ENCODE measurements around the gene ANKMY1. TPM values are rescaled to one million over a fixed set of nuclear protein-coding genes. Genes with fewer than 3 reads are reported as not detected.

Gene ANKMY1
- total and polyA plus RNA-seq, 7 experiments from 2014 or later, result 7.7 to 83.4 (median 34.8) TPM

DNA sequence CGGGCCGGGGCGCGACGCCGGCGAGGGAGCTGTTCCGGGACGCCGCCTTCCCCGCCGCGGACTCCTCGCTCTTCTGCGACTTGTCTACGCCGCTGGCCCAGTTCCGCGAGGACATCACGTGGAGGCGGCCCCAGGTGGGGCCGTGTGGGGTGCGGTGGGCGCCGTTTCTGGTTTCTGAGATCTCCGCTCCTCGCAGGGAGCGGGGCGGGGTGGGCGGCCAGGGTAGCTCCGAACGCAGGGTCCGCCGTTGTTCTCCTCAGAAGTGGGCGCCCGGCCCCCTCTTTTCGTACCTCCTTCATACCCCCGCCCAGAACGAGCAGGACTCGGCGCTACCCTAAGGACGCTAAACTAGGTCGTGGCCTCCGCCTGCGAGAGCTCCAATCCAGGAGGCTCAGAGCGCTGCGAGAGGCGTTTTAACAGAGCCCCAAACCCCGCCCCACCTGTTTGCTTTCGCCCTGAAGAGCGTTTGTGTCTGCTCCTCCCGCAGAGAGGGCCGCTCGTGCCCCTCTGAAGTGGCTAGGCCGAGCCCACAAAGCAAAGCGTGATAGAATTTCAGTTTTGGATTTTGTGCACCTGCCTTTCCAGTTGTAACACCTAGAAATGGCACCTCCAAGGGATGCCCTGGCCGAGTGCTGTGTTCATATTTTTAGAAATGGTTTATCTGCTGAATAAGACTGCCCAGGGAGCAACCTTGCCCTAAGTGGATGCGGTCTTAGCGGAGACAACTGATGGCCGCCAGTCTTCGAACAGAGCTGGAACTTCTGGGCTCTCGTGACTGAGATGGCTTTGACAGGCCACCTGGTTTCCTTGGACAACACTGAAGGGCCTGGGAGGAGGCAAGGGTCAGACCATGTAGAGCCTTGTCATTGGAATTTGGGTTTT lies 29.4 kb upstream of the ANKMY1 start:
- Mint-ChIP-seq H3K36me3 (peaks cover 0 to 12% (median 4%) of the 10 kb centered on the region in 5 donors), H3K27ac (peak overlapping the region; percentile 57 to 92 (median 86)), H3K9me3 (peaks cover 0 to 2% (median 0%) of the 10 kb centered on the region in 11 donors), H3K4me3 (peak overlapping the region; percentile 82 to 97 (median 94)), H3K27me3 (no peaks in the 10 kb centered on the region), H3K4me1 (peaks cover 31 to 62% (median 51%) of the 10 kb centered on the region in 7 donors)
- Histone ChIP-seq H3K4me1 (ENCODE audit: control insufficient read depth in 2 of 2, insufficient read depth in 2 of 2, low read length in 2 of 2) (peaks cover 30 to 33% of the 10 kb centered on the region in 2 donors), H3K4me3 (ENCODE audit: low read length) (peak overlapping the region; percentile 89), H3K27me3 (ENCODE audit: control insufficient read depth in 2 of 2, insufficient read depth in 2 of 2, low read length in 2 of 2) (no peaks in the 10 kb centered on the region), H3K9me3 (ENCODE audit: control insufficient read depth in 2 of 3, low read length in 3 of 3) (no peaks in the 10 kb centered on the region), H3K27ac (ENCODE audit: low read depth, low read length) (peak overlapping the region; percentile 94), H3K36me3 (ENCODE audit: control insufficient read depth in 2 of 3, insufficient read depth in 3 of 3, low read length in 3 of 3) (peaks cover 0 to 32% (median 0%) of the 10 kb centered on the region in 3 experiments)
- CTCF ChIA-PET, result interaction anchor here (0.6 to 7.8 kb wide), 8 partner anchors 9 to 73 kb away, joined by 3 to 61 read pairs (median 4); partner anchors contain the start of gene ANKMY1
- intact Hi-C loops (cut with micrococcal nuclease), result loop anchor here (1.0 to 5.0 kb wide), 11 partner anchors 21 to 1100 kb away; partner anchors contain the start of genes DTYMK (in 2 of the 2), ATG4B (in 1 of the 2), HDLBP (in 1 of the 2) and SEPTIN2 (in 1 of the 2)
- DNase-seq (peak in 8 of 9 donors; percentile 21 to 67 (median 48)), ATAC-seq (peak; percentile 30)
- POLR2A ChIA-PET, result interaction anchor here (0.8 to 11.2 kb wide), 11 partner anchors 11 to 1051 kb away, joined by 3 to 264 read pairs (median 5); partner anchors contain the start of genes ANKMY1, DUSP28, GPR35 and NDUFA10

- H3K27ac ChIP-seq (ENCODE audit: low read depth, low read length), result peak within 1 kb of the TSS; percentile 94
- no peaks in the 10 kb centered on the region for H3K27me3 Mint-ChIP-seq
- peaks cover 30 to 33% of the 10 kb centered on the region in 2 donors for H3K4me1 ChIP-seq (ENCODE audit: control insufficient read depth in 2 of 2, insufficient read depth in 2 of 2, low read length in 2 of 2)
- DNase-seq, result peak; percentile 93 to 98 (median 97)
- H3K36me3 Mint-ChIP-seq, result peaks cover 0 to 16% (median 7%) of the 10 kb centered on the region in 5 donors
- H3K9me3 ChIP-seq (ENCODE audit: control insufficient read depth in 2 of 3, low read length in 3 of 3), result no peaks in the 10 kb centered on the region
- H3K4me3 ChIP-seq (ENCODE audit: low read length), result peak within 1 kb of the TSS; percentile 89
- ChIA-PET POLR2A (interaction anchor here (0.8 to 11.2 kb wide), 13 partner anchors 10 to 1052 kb away, joined by 3 to 264 read pairs (median 5); partner anchors contain the start of genes ANKMY1, DUSP28, NDUFA10 and PASK), CTCF (interaction anchor here (0.6 to 7.8 kb wide), 10 partner anchors 9 to 328 kb away, joined by 3 to 61 read pairs (median 4); partner anchors contain the start of gene ANKMY1)
- no peaks in the 10 kb centered on the region for H3K27me3 ChIP-seq (ENCODE audit: control insufficient read depth in 2 of 2, insufficient read depth in 2 of 2, low read length in 2 of 2)
- peak; percentile 92 for ATAC-seq
- H3K27ac Mint-ChIP-seq, result peak within 1 kb of the TSS; percentile 90 to 97 (median 92)
- peaks cover 31 to 69% (median 56%) of the 10 kb centered on the region in 7 donors for H3K4me1 Mint-ChIP-seq
- H3K36me3 ChIP-seq (ENCODE audit: control insufficient read depth in 2 of 3, insufficient read depth in 3 of 3, low read length in 3 of 3), result peaks cover 0 to 24% (median 0%) of the 10 kb centered on the region in 3 experiments
- peak within 1 kb of the TSS; percentile 82 to 97 (median 94) for H3K4me3 Mint-ChIP-seq
- peaks cover 0 to 3% (median 0%) of the 10 kb centered on the region in 11 donors for H3K9me3 Mint-ChIP-seq
- intact Hi-C loops (cut with micrococcal nuclease), result loop anchor here (1.0 to 5.0 kb wide), 10 partner anchors 20 to 1100 kb away; partner anchors contain the start of genes DTYMK (in 2 of the 2), ATG4B (in 1 of the 2), HDLBP (in 1 of the 2) and SEPTIN2 (in 1 of the 2)
Measured at GRCh38 chr2:240586198-240586918, 28.6 kb upstream of the ANKMY1 start, which contains the start of gene CAPN10. Gene CAPN10 (plus strand): TSS chr2:240586734. CDS start chr2:240586912, 178 bp downstream.

DNA sequence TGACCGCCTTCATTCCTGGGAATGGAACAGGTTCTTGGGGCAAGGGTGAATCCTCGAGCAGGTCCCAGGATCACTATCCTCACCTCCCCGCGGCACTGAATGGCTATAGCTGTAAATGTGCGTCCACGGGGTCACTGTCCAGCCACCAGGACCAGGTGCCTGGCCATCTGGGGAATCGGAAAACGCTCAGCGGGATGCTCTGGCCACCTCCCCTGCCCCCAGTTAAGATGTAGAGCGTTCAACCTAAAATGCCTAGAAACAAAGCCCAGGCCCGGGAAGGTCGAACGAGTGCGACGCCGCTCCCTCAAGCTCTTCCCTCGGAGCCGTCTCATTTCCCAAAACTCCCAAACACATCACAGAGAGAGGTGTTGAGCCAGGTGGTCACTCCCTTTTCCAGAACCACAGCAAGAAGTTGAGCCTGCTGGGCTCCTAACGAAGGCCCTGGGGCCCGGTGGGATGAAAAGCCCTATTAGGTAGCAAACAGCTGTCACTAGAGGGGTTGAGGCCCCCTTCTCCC lies 28.0 kb upstream of the ANKMY1 start:
- Histone ChIP-seq H3K27ac (ENCODE audit: low read depth, low read length) (peak overlapping the region; percentile 94), H3K36me3 (ENCODE audit: control insufficient read depth in 2 of 3, insufficient read depth in 3 of 3, low read length in 3 of 3) (peaks cover 0 to 18% (median 0%) of the 10 kb centered on the region in 3 experiments), H3K9me3 (ENCODE audit: control insufficient read depth in 2 of 3, low read length in 3 of 3) (no peaks in the 10 kb centered on the region), H3K4me1 (ENCODE audit: control insufficient read depth in 2 of 2, insufficient read depth in 2 of 2, low read length in 2 of 2) (peaks cover 30 to 33% of the 10 kb centered on the region in 2 donors), H3K27me3 (ENCODE audit: control insufficient read depth in 2 of 2, insufficient read depth in 2 of 2, low read length in 2 of 2) (no peaks in the 10 kb centered on the region), H3K4me3 (ENCODE audit: low read length) (peak overlapping the region; percentile 89)
- Mint-ChIP-seq H3K4me3 (peak overlapping the region; percentile 82 to 97 (median 94)), H3K27ac (peak overlapping the region; percentile 90 to 97 (median 92)), H3K36me3 (peaks cover 0 to 20% (median 11%) of the 10 kb centered on the region in 5 donors), H3K4me1 (peaks cover 32 to 73% (median 59%) of the 10 kb centered on the region in 7 donors), H3K9me3 (peaks cover 0 to 7% (median 0%) of the 10 kb centered on the region in 11 donors), H3K27me3 (no peaks in the 10 kb centered on the region)
- ChIA-PET CTCF (interaction anchor here (0.9 to 7.8 kb wide), 8 partner anchors 8 to 329 kb away, joined by 3 to 61 read pairs (median 5); partner anchors contain the start of gene ANKMY1), POLR2A (interaction anchor here (1.1 to 11.2 kb wide), 9 partner anchors 9 to 1052 kb away, joined by 3 to 264 read pairs (median 6); partner anchors contain the start of genes ANKMY1, DUSP28, NDUFA10 and PASK)
- intact Hi-C loops (cut with micrococcal nuclease), result loop anchor here (1.0 to 5.0 kb wide), 10 partner anchors 19 to 1101 kb away; partner anchors contain the start of genes DTYMK (in 2 of the 2), ATG4B (in 1 of the 2), HDLBP (in 1 of the 2) and SEPTIN2 (in 1 of the 2)
- no peak for ATAC-seq
- DNase-seq, result no peak

- Histone ChIP-seq H3K27me3 (ENCODE audit: control insufficient read depth in 2 of 2, insufficient read depth in 2 of 2, low read length in 2 of 2) (no peaks in the 10 kb centered on the region), H3K4me3 (ENCODE audit: low read length) (peak overlapping the region; percentile 89), H3K27ac (ENCODE audit: low read depth, low read length) (peak overlapping the region; percentile 94), H3K4me1 (ENCODE audit: control insufficient read depth in 2 of 2, insufficient read depth in 2 of 2, low read length in 2 of 2) (peaks cover 32 to 33% of the 10 kb centered on the region in 2 donors), H3K36me3 (ENCODE audit: control insufficient read depth in 2 of 3, insufficient read depth in 3 of 3, low read length in 3 of 3) (peaks cover 0 to 12% (median 0%) of the 10 kb centered on the region in 3 experiments), H3K9me3 (ENCODE audit: control insufficient read depth in 2 of 3, low read length in 3 of 3) (no peaks in the 10 kb centered on the region)
- ATAC-seq, result no peak
- DNase-seq, result no peak
- Mint-ChIP-seq H3K27me3 (no peaks in the 10 kb centered on the region), H3K4me1 (peaks cover 39 to 79% (median 65%) of the 10 kb centered on the region in 7 donors), H3K4me3 (peak overlapping the region; percentile 64 to 96 (median 84)), H3K36me3 (peaks cover 0 to 23% (median 15%) of the 10 kb centered on the region in 5 donors), H3K9me3 (peaks cover 0 to 7% (median 0%) of the 10 kb centered on the region in 11 donors), H3K27ac (peak overlapping the region in 5 of 9 donors; percentile 61 to 97 (median 63))
- CTCF ChIA-PET, result interaction anchor here (1.3 to 7.8 kb wide), 3 partner anchors 13 to 71 kb away, joined by 3 to 61 read pairs (median 6); no protein-coding TSS in a partner anchor
- intact Hi-C loops (cut with micrococcal nuclease), result loop anchor here in 1 of 2 donors (5.0 kb wide), 1 partner anchor 1052 kb away; the partner anchor contains the start of genes ATG4B and THAP4
- POLR2A ChIA-PET, result interaction anchor here (1.3 to 11.2 kb wide), 5 partner anchors 9 to 565 kb away, joined by 4 to 264 read pairs (median 27); partner anchors contain the start of genes ANKMY1, DUSP28, PASK and PPP1R7
Measured at GRCh38 chr2:240585101-240585500, 27.3 kb upstream of the ANKMY1 start.

DNA sequence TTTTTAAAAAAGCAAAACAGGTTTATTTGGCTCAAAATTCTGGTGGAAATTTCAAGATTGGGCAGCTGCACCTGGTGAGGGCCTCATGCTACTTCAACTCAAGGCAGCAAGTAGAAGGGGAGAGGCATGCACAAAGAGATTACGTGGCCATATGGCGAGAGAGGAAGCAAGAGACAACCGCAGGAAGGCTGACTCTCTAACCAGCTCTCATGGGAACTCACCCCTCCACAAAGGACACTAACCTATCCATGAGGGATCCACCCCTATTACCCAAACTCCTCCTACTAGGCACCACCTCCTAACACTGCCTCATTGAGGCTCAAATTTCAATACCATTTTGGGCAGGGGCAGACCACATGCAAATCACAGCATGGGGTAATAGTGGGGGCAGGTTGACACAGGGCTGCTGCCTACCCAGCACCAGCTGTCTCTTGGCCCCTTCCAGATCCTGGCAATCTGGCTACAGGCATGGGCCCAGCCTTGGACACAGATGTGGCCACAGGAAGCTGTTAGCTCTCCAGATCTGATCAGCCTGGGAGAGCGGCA lies 26.8 kb upstream of the ANKMY1 start:
- Mint-ChIP-seq H3K36me3 (peaks cover 0 to 21% (median 16%) of the 10 kb centered on the region in 5 donors), H3K27ac (peak overlapping the region in 4 of 9 donors; percentile 61 to 76 (median 64)), H3K9me3 (peaks cover 0 to 7% (median 0%) of the 10 kb centered on the region in 11 donors), H3K4me1 (peaks cover 44 to 83% (median 71%) of the 10 kb centered on the region in 7 donors), H3K27me3 (no peaks in the 10 kb centered on the region), H3K4me3 (peak overlapping the region; percentile 62 to 96 (median 81))
- intact Hi-C loops (cut with micrococcal nuclease), result loop anchor here in 1 of 2 donors (5.0 kb wide), 1 partner anchor 1053 kb away; the partner anchor contains the start of genes ATG4B and THAP4
- H3K9me3 ChIP-seq (ENCODE audit: control insufficient read depth in 2 of 3, low read length in 3 of 3), result no peaks in the 10 kb centered on the region
- H3K27ac ChIP-seq (ENCODE audit: low read depth, low read length), result peak overlapping the region; percentile 24
- peaks cover 0 to 6% (median 0%) of the 10 kb centered on the region in 3 experiments for H3K36me3 ChIP-seq (ENCODE audit: control insufficient read depth in 2 of 3, insufficient read depth in 3 of 3, low read length in 3 of 3)
- DNase-seq, result no peak
- no peaks in the 10 kb centered on the region for H3K27me3 ChIP-seq (ENCODE audit: control insufficient read depth in 2 of 2, insufficient read depth in 2 of 2, low read length in 2 of 2)
- ChIA-PET POLR2A (interaction anchor here (3.4 to 11.2 kb wide), 2 partner anchors 15 to 22 kb away, joined by 51 to 264 read pairs; partner anchors contain the start of genes ANKMY1, DUSP28 and RNPEPL1), CTCF (interaction anchor here (7.8 kb wide), 1 partner anchor 20 kb away, joined by 61 read pairs; no protein-coding TSS in a partner anchor)
- H3K4me1 ChIP-seq (ENCODE audit: control insufficient read depth in 2 of 2, insufficient read depth in 2 of 2, low read length in 2 of 2), result peaks cover 37 to 39% of the 10 kb centered on the region in 2 donors
- no peak for ATAC-seq
- no peak overlapping the region for H3K4me3 ChIP-seq (ENCODE audit: low read length)

All from naive thymus-derived CD4-positive, alpha-beta T cell (primary cell).